HCT116 (cell line): ENCODE data around the gene ACOXL. TPM values are rescaled to one million over a fixed set of nuclear protein-coding genes. Genes with fewer than 3 reads are reported as not detected.

ENCODE experiments used
- ATAC-seq: fragments of 200-7000 bp; cut with Tn5 transposase; 2 replicates; pipeline ENCODE4 v1.9.1; 2020; ENCODE audit warnings: mild to moderate bottlenecking, moderate library complexity
- BruUV-seq: library from RNA; stranded (reverse); fragments of 400-500 nt; replicated peaks from 2 replicates; lab custom pipeline; 2021; lab: Mats Ljungman, UMichigan
- CTCF ChIA-PET: fragments of 300-600 bp; sonication (Branson Sonifier 250); formaldehyde crosslinking; loops from one replicate; lab custom pipeline; 2021; ENCODE audit warnings: antibody characterized with exemption; lab: Charles Lee
- POLR2A ChIA-PET: fragments of 300-600, 350-600 bp; sonication (Branson Sonifier 250); formaldehyde crosslinking; loops from one replicate; lab custom pipeline; 2021; ENCODE audit warnings: antibody characterized with exemption; lab: Charles Lee
- RAD21 ChIA-PET, 2 experiments: fragments of 300-600 bp; sonication (Branson Sonifier 250); formaldehyde crosslinking; loops; one replicate each; lab custom pipeline; 2023; ENCODE audit warnings: low total read pairs in 2 of 2; ENCODE audit not compliant: uncharacterized antibody in 2 of 2, unreplicated experiment in 2 of 2, low non-redundant PET in 1 of 2; lab: Charles Lee
- DNase-seq: peaks from one replicate; pipeline ENCODE4 v3.0.0-alpha.2; 2010; ENCODE audit warnings: low read depth, low spot score
- H2AFZ ChIP-seq: fragments of 200-600 bp; shearing (Covaris generic), sonication (generic); 2 replicates; pipeline ENCODE4 v1.6.1; 2017; ENCODE audit warnings: low read depth, mixed run types, mixed read lengths, antibody characterized with exemption, low read length; ENCODE audit not compliant: poor library complexity, severe bottlenecking
- H3K27ac ChIP-seq: 2 replicates; pipeline ENCODE4 v1.5.1; 2012; ENCODE audit warnings: low read depth, low read length
- H3K27me3 ChIP-seq: fragments of 200-600 bp; sonication (generic); 2 replicates; pipeline ENCODE4 v1.6.1; 2016; ENCODE audit warnings: mixed run types, low read length, mixed read lengths; ENCODE audit not compliant: insufficient read depth
- H3K36me3 ChIP-seq, 2 experiments: fragments of 200-500 bp in 1 of 2; fragments of 200-600 bp in 1 of 2; sonication (Bioruptor generic) in 1 of 2; sonication (generic) in 1 of 2; 2 replicates each; pipeline versions ENCODE4 v1.5.1 to v1.6.1; 2014 to 2016; ENCODE audit warnings: low read length in 2 of 2, inconsistent platforms in 1 of 2, mixed read lengths in 1 of 2, mixed run types in 1 of 2; ENCODE audit not compliant: insufficient read depth in 2 of 2, control insufficient read depth in 1 of 2
- H3K4me1 ChIP-seq, 2 experiments: fragments of 200-600 bp in 1 of 2; sonication (generic) in 1 of 2; 2 replicates each; pipeline versions ENCODE4 v1.5.1 to v1.6.1; 2012 to 2017; ENCODE audit warnings: low read length in 2 of 2, inconsistent platforms in 1 of 2, mild to moderate bottlenecking in 1 of 2, mixed read lengths in 1 of 2, mixed run types in 1 of 2, moderate library complexity in 1 of 2; ENCODE audit not compliant: insufficient read depth in 2 of 2, control insufficient read depth in 1 of 2
- H3K4me2 ChIP-seq: fragments of 200-600 bp; sonication (generic); 2 replicates; pipeline ENCODE4 v1.6.1; 2017; ENCODE audit warnings: mixed run types, low read length, mixed read lengths
- H3K4me3 ChIP-seq, 2 experiments: fragments of 200-600 bp in 1 of 2; sonication (generic) in 1 of 2; replicated peaks in 1 of 2; 2 replicates each; pipeline ENCODE4 v1.5.1; 2011 to 2016; ENCODE audit warnings: low read length in 2 of 2, control low read depth in 1 of 2, low read depth in 1 of 2, mild to moderate bottlenecking in 1 of 2, mixed read lengths in 1 of 2, mixed run types in 1 of 2
- H3K79me2 ChIP-seq: fragments of 200-600 bp; sonication (generic); 2 replicates; pipeline ENCODE4 v1.6.1; 2017; ENCODE audit warnings: mild to moderate bottlenecking, mixed run types, low read length, moderate library complexity, mixed read lengths; ENCODE audit not compliant: insufficient read depth
- H3K9ac ChIP-seq: fragments of 200-600 bp; sonication (generic); 2 replicates; pipeline ENCODE4 v1.6.1; 2016; ENCODE audit warnings: low read length, mixed read lengths
- H3K9me2 ChIP-seq: fragments of 200-600 bp; sonication (generic), shearing (Covaris generic); 2 replicates; pipeline ENCODE4 v1.6.1; 2017; ENCODE audit warnings: mixed run types, mild to moderate bottlenecking, moderate library complexity; ENCODE audit not compliant: insufficient read depth
- H3K9me3 ChIP-seq, 2 experiments: fragments of 200-500 bp in 1 of 2; fragments of 200-600 bp in 1 of 2; sonication (Bioruptor generic) in 1 of 2; sonication (generic) in 1 of 2; 2 replicates each; pipeline ENCODE4 v1.6.1; 2014 to 2017; ENCODE audit warnings: low read length in 2 of 2, mixed read lengths in 2 of 2, inconsistent platforms in 1 of 2, low read depth in 1 of 2, mild to moderate bottlenecking in 1 of 2, mixed run types in 1 of 2, moderate library complexity in 1 of 2; ENCODE audit not compliant: control insufficient read depth in 1 of 2, insufficient read depth in 1 of 2
- H4K20me1 ChIP-seq: fragments of 200-600 bp; sonication (generic), shearing (Covaris generic); 2 replicates; pipeline ENCODE4 v1.6.1; 2017; ENCODE audit warnings: mixed run types, mild to moderate bottlenecking, moderate library complexity; ENCODE audit not compliant: insufficient read depth
- ATF3 ChIP-seq: IDR thresholded peaks from 2 replicates; pipeline ENCODE4 v1.6.1; 2012
- CEBPB ChIP-seq: IDR thresholded peaks from 2 replicates; pipeline ENCODE4 v1.6.1; 2012; ENCODE audit warnings: low read depth
- ELF1 ChIP-seq: IDR thresholded peaks from 2 replicates; pipeline ENCODE4 v1.6.1; 2012; ENCODE audit warnings: low read depth, borderline replicate concordance
- EZH2 ChIP-seq: fragments of 200-600 bp; sonication (generic); IDR thresholded peaks from 2 replicates; pipeline ENCODE4 v1.6.1; 2017; ENCODE audit warnings: antibody characterized with exemption, mixed run types
- EZH2phosphoT487 ChIP-seq: fragments of 200-600 bp; IDR thresholded peaks from 2 replicates; pipeline ENCODE4 v1.6.1; 2018; ENCODE audit warnings: antibody characterized with exemption, borderline replicate concordance
- FOSL1 ChIP-seq: IDR thresholded peaks from 2 replicates; pipeline ENCODE4 v1.6.1; 2012; ENCODE audit warnings: low read depth
- JUND ChIP-seq: IDR thresholded peaks from 2 replicates; pipeline ENCODE4 v1.6.1; 2012
- POLR2AphosphoS5 ChIP-seq: IDR thresholded peaks from 2 replicates; pipeline ENCODE4 v1.6.1; 2011; ENCODE audit warnings: mild to moderate bottlenecking, low read depth, low read length, moderate library complexity
- RAD21 ChIP-seq: IDR thresholded peaks from 2 replicates; pipeline ENCODE4 v1.6.1; 2012; ENCODE audit warnings: low read depth, mild to moderate bottlenecking
- SP1 ChIP-seq: IDR thresholded peaks from 2 replicates; pipeline ENCODE4 v1.6.1; 2012; ENCODE audit warnings: low read depth
- SRF ChIP-seq: IDR thresholded peaks from 2 replicates; pipeline ENCODE4 v1.6.1; 2012; ENCODE audit warnings: low read depth
- TCF7L2 ChIP-seq: IDR thresholded peaks from 2 replicates; pipeline ENCODE4 v1.7.0; 2011; ENCODE audit warnings: borderline replicate concordance, inconsistent platforms; ENCODE audit not compliant: insufficient read depth, insufficient read length; ENCODE audit errors: extremely low read depth
- YY1 ChIP-seq: IDR thresholded peaks from 2 replicates; pipeline ENCODE4 v1.6.1; 2011; ENCODE audit warnings: low read length, low read depth, moderate library complexity, mild to moderate bottlenecking; ENCODE audit not compliant: insufficient replicate concordance; ENCODE audit errors: extremely low read depth
- ZNF274 ChIP-seq: fragments of 200-500 bp; sonication (Bioruptor generic); IDR thresholded peaks from 2 replicates; pipeline ENCODE4 v1.6.1; 2014; ENCODE audit warnings: mild to moderate bottlenecking, low read depth, low read length, inconsistent platforms
- intact Hi-C: fragments of 100-400 bp; cut with micrococcal nuclease; formaldehyde crosslinking; loops from 2 replicates; pipeline ENCODE4 v1.10.0; 2022
- total RNA-seq: library from RNA; stranded (reverse); gene quantifications from one replicate; pipeline ENCODE4 v1.2.1, GENCODE V29; 2021; ENCODE audit not compliant: unreplicated experiment
- TF ChIP-seq, protein P1 (sequence below), 3 experiments: fragments of 200-600 bp in 1 of 3; sonication (generic) in 1 of 3; IDR thresholded peaks in 2 of 3; conservative IDR thresholded peaks in 1 of 3; 2 replicates each; pipeline ENCODE4 v1.5.1; 2012 to 2017; ENCODE audit warnings: low read depth in 2 of 3, low read length in 2 of 3, antibody characterized with exemption in 1 of 3, borderline replicate concordance in 1 of 3, control low read depth in 1 of 3, mild to moderate bottlenecking in 1 of 3, mixed read lengths in 1 of 3, mixed run types in 1 of 3, moderate library complexity in 1 of 3; ENCODE audit not compliant: insufficient read depth in 1 of 3

ACOXL gene
- total RNA-seq, 1 experiment from 2014 or later: 5.5 TPM

DNA sequence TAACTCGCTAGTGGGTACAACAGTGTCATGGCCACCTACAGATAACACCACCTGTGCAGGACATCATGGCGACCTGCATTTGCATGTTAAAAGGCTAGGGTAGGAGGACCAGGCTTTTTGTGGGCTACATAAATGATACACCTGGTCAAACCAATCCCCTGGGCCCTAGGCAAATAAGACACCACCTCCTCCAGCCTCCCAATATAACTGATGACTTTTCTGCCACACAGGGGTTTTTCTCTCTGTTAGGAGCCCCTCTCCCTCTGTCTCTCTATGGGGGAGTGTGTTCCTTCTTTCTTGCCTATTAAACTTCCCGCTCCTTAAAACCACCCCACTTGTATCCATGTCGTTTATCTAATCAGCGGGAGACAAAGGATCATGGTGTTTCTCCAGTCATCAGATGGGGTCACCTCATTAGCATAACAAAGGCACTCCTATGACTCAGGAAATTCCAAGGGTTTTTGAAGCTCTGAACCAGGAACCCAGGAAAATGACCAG lies 43.7 kb upstream of the ACOXL start:
- ChIA-PET RAD21 (no interaction called here), CTCF (no interaction called here), POLR2A (no interaction called here)
- TF ChIP-seq POLR2AphosphoS5: no peak
- no peak for TF ChIP-seq SP1
- TF ChIP-seq ZNF274: no peak
- TF ChIP-seq EZH2: no peak
- TF ChIP-seq RAD21: no peak
- no peak overlapping the region for H3K4me2 ChIP-seq
- no peaks in the 10 kb centered on the region for H3K27me3 ChIP-seq
- no peaks in the 10 kb centered on the region for H3K4me1 ChIP-seq
- no TSS peak for BruUV-seq
- H3K4me3 ChIP-seq: no peak overlapping the region
- H3K9me3 ChIP-seq: peaks cover 0 to 4% of the 10 kb centered on the region in 2 experiments; a peak in 1 of 4 replicates
- no peaks in the 10 kb centered on the region for H4K20me1 ChIP-seq
- no peaks in the 10 kb centered on the region for H3K36me3 ChIP-seq
- intact Hi-C loops: no loop called here
- DNase-seq (no peak), ATAC-seq (no peak)
- H3K79me2 ChIP-seq: no peaks in the 10 kb centered on the region
- H2AFZ ChIP-seq: no peak overlapping the region
- no peaks in the 10 kb centered on the region for H3K9me2 ChIP-seq
- H3K27ac ChIP-seq: no peak overlapping the region
- H3K9ac ChIP-seq: no peak overlapping the region

GRCh38 chr2:110690083-110690965 lies 42.0 kb upstream of the ACOXL start:
- intact Hi-C loops: no loop called here
- no peak for DNase-seq
- no peaks in the 10 kb centered on the region for H3K4me1 ChIP-seq
- TF ChIP-seq ELF1 (no peak), CEBPB (no peak), RAD21 (no peak), FOSL1 (no peak), ATF3 (no peak), SP1 (no peak), JUND (no peak), ZNF274 (no peak), TCF7L2 (no peak), POLR2AphosphoS5 (no peak), SRF (no peak), EZH2phosphoT487 (no peak), YY1 (no peak)
- TF ChIP-seq, protein P1, sequence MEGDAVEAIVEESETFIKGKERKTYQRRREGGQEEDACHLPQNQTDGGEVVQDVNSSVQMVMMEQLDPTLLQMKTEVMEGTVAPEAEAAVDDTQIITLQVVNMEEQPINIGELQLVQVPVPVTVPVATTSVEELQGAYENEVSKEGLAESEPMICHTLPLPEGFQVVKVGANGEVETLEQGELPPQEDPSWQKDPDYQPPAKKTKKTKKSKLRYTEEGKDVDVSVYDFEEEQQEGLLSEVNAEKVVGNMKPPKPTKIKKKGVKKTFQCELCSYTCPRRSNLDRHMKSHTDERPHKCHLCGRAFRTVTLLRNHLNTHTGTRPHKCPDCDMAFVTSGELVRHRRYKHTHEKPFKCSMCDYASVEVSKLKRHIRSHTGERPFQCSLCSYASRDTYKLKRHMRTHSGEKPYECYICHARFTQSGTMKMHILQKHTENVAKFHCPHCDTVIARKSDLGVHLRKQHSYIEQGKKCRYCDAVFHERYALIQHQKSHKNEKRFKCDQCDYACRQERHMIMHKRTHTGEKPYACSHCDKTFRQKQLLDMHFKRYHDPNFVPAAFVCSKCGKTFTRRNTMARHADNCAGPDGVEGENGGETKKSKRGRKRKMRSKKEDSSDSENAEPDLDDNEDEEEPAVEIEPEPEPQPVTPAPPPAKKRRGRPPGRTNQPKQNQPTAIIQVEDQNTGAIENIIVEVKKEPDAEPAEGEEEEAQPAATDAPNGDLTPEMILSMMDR (IDR thresholded peaks at IDR 0.05 in 2 of 3, conservative IDR thresholded peaks at IDR 0.05 in 1 of 3; ENCODE audit: borderline replicate concordance in 1 of 3, insufficient read depth in 1 of 3, low read depth in 2 of 3, low read length in 2 of 3): no peak
- H3K36me3 ChIP-seq: no peaks in the 10 kb centered on the region
- no peaks in the 10 kb centered on the region for H3K27me3 ChIP-seq
- H3K9me2 ChIP-seq: no peaks in the 10 kb centered on the region
- H3K79me2 ChIP-seq: no peaks in the 10 kb centered on the region
- BruUV-seq: no TSS peak
- CTCF ChIA-PET: no interaction called here
- H2AFZ ChIP-seq: no peak overlapping the region
- H4K20me1 ChIP-seq: no peaks in the 10 kb centered on the region
- no peak for ATAC-seq
- no peak overlapping the region for H3K9ac ChIP-seq
- peaks cover 0 to 4% of the 10 kb centered on the region in 2 experiments; a peak in 1 of 4 replicates for H3K9me3 ChIP-seq
- POLR2A ChIA-PET: no interaction called here
- H3K4me2 ChIP-seq: no peak overlapping the region
- RAD21 ChIA-PET: no interaction called here
- no peak overlapping the region for H3K4me3 ChIP-seq
- no peak overlapping the region for H3K27ac ChIP-seq
